GM12878 (cell line): ENCODE data around the gene CFAP410. TPM values are rescaled to one million over a fixed set of nuclear protein-coding genes. Genes with fewer than 3 reads are reported as not detected.

Source experiments
- ATAC-seq: fragments of 200-7000 bp; cut with Tn5 transposase; 3 replicates; pipeline ENCODE4 v1.9.1; 2020; ENCODE audit warnings: mild to moderate bottlenecking, moderate library complexity
- BruUV-seq: library from RNA; stranded (reverse); fragments of 400-500 nt; replicated peaks from 2 replicates; lab custom pipeline; 2021; lab: Mats Ljungman, UMichigan
- CTCF ChIA-PET: fragments of 300-600 bp; sonication (Branson Sonifier 250); formaldehyde crosslinking; extraction: SDS; loops from one replicate; lab custom pipeline; 2021; ENCODE audit warnings: inconsistent platforms; lab: Yijun Ruan, JAX
- POLR2A ChIA-PET: fragments of 350-600 bp; formaldehyde crosslinking; extraction: SDS; loops from one replicate; lab custom pipeline; 2021; ENCODE audit warnings: inconsistent platforms; lab: Charles Lee
- RAD21 ChIA-PET: fragments of 300-600 bp; sonication (Branson Sonifier 250); formaldehyde crosslinking; loops from one replicate; lab custom pipeline; 2023; ENCODE audit warnings: antibody characterized with exemption; ENCODE audit not compliant: unreplicated experiment; lab: Charles Lee
- SMC1A ChIA-PET: fragments of 300-600 bp; sonication (Branson Sonifier 250); formaldehyde crosslinking; loops from one replicate; lab custom pipeline; 2023; ENCODE audit not compliant: unreplicated experiment, uncharacterized antibody; lab: Charles Lee
- DNase-seq: peaks from one replicate; pipeline ENCODE4 v3.0.0-alpha.2; 2011; ENCODE audit warnings: low read depth, low spot score
- FAIRE-seq: peaks from 3 replicates; lab custom pipeline; 2011; peaks lifted over from hg19 to GRCh38; lab: Jason Lieb, UNC
- H2AFZ ChIP-seq: 2 replicates; pipeline ENCODE4 v1.6.0; 2011; ENCODE audit warnings: low read depth, low read length, control low read depth; ENCODE audit not compliant: control insufficient read depth
- H3K27ac ChIP-seq: 2 replicates; pipeline ENCODE4 v1.5.1; 2011; ENCODE audit warnings: control low read depth; ENCODE audit not compliant: control insufficient read depth, insufficient read depth
- H3K27me3 ChIP-seq, 2 experiments: replicated peaks in 1 of 2; 2 replicates each; pipeline versions ENCODE4 v1.6.0 to v1.6.1; 2011; ENCODE audit warnings: low read length in 1 of 2; ENCODE audit not compliant: control insufficient read depth in 2 of 2, insufficient read depth in 2 of 2
- H3K36me3 ChIP-seq, 2 experiments: 2 replicates each; pipeline ENCODE4 v1.5.1; 2011; ENCODE audit warnings: low read length in 1 of 2; ENCODE audit not compliant: control insufficient read depth in 2 of 2, insufficient read depth in 2 of 2
- H3K4me1 ChIP-seq: 2 replicates; pipeline ENCODE4 v1.6.1; 2011; ENCODE audit warnings: mild to moderate bottlenecking, low read length, moderate library complexity, mixed read lengths; ENCODE audit not compliant: control insufficient read depth, insufficient read depth
- H3K4me2 ChIP-seq: 2 replicates; pipeline ENCODE4 v1.6.0; 2011; ENCODE audit warnings: control low read depth; ENCODE audit not compliant: control insufficient read depth, insufficient read depth
- H3K4me3 ChIP-seq: fragments of 200-600 bp; sonication (generic); 2 replicates; pipeline ENCODE4 v1.5.1; 2016
- H3K79me2 ChIP-seq: 2 replicates; pipeline ENCODE4 v1.6.0; 2011; ENCODE audit warnings: low read length; ENCODE audit not compliant: control insufficient read depth, insufficient read depth
- H3K9ac ChIP-seq: 2 replicates; pipeline ENCODE4 v1.8.0; 2011; ENCODE audit warnings: low read length, control low read depth, mixed read lengths; ENCODE audit not compliant: control insufficient read depth, insufficient read depth
- H3K9me3 ChIP-seq: replicated peaks from 3 replicates; pipeline ENCODE4 v1.5.1; 2011; ENCODE audit warnings: mild to moderate bottlenecking, low read length; ENCODE audit not compliant: control insufficient read depth, insufficient read depth
- H4K20me1 ChIP-seq: 2 replicates; pipeline ENCODE4 v1.6.0; 2011; ENCODE audit not compliant: control insufficient read depth, insufficient read depth
- ASH2L ChIP-seq: fragments of 300-600, 200-600 bp; sonication (generic); IDR thresholded peaks from 2 replicates; pipeline ENCODE4 v1.6.1; 2017; ENCODE audit warnings: low read depth, mild to moderate bottlenecking, borderline replicate concordance
- BCL11A ChIP-seq: IDR thresholded peaks from 2 replicates; pipeline ENCODE4 v1.6.1; 2011; ENCODE audit warnings: low read depth, low read length
- BRCA1 ChIP-seq: IDR thresholded peaks from 2 replicates; pipeline ENCODE4 v1.6.1; 2011; ENCODE audit warnings: low read depth, low read length, improper control_type of control experiment
- CEBPB ChIP-seq, 2 experiments: fragments of 150-350 bp in 1 of 2; IDR thresholded peaks; 2 replicates each; pipeline ENCODE4 v1.6.1; 2012 to 2014; ENCODE audit warnings: low read depth in 2 of 2, low read length in 2 of 2, borderline replicate concordance in 1 of 2, inconsistent platforms in 1 of 2
- CREM ChIP-seq: IDR thresholded peaks from 2 replicates; pipeline ENCODE4 v1.6.1; 2014; ENCODE audit warnings: antibody characterized with exemption, low read depth
- EED ChIP-seq: sonication (generic); IDR thresholded peaks from 2 replicates; pipeline ENCODE4 v1.6.1; 2016; ENCODE audit warnings: antibody characterized with exemption, low read depth
- EGR1 ChIP-seq, 2 experiments: IDR thresholded peaks; 1 replicate in 1 of 2; 2 replicates in 1 of 2; pipeline ENCODE4 v1.6.1; 2011 to 2012; ENCODE audit warnings: low read depth in 2 of 2, low read length in 2 of 2, borderline replicate concordance in 1 of 2, mild to moderate bottlenecking in 1 of 2, moderate library complexity in 1 of 2
- EP300 ChIP-seq, 2 experiments: fragments of 150-350 bp in 1 of 2; IDR thresholded peaks; 2 replicates each; pipeline ENCODE4 v1.6.1; 2011 to 2012; ENCODE audit warnings: low read depth in 2 of 2, low read length in 2 of 2, borderline replicate concordance in 1 of 2, improper control_type of control experiment in 1 of 2, inconsistent platforms in 1 of 2; ENCODE audit not compliant: control insufficient read depth in 1 of 2
- EZH2 ChIP-seq: IDR thresholded peaks from 2 replicates; pipeline ENCODE4 v1.6.1; 2012; ENCODE audit warnings: low read depth, mild to moderate bottlenecking, control low read depth, inconsistent platforms, low read length, borderline replicate concordance; ENCODE audit not compliant: control insufficient read depth
- GABPA ChIP-seq: IDR thresholded peaks from 2 replicates; pipeline ENCODE4 v1.6.1; 2014; ENCODE audit warnings: antibody characterized with exemption, low read depth, mild to moderate bottlenecking, inconsistent platforms
- HDGF ChIP-seq: fragments of 450-650 bp; IDR thresholded peaks from 2 replicates; pipeline ENCODE4 v1.6.1; 2016; ENCODE audit warnings: antibody characterized with exemption
- IRF4 ChIP-seq: IDR thresholded peaks from 2 replicates; pipeline ENCODE4 v1.6.1; 2011; ENCODE audit warnings: low read depth, low read length
- KLF5 ChIP-seq: fragments of 450-650 bp; IDR thresholded peaks from 2 replicates; pipeline ENCODE4 v1.6.1; 2014; ENCODE audit warnings: mild to moderate bottlenecking; ENCODE audit not compliant: partially characterized antibody
- MTA2 ChIP-seq: fragments of 450-650 bp; IDR thresholded peaks from 2 replicates; pipeline ENCODE4 v1.6.1; 2016; ENCODE audit warnings: low read depth, mild to moderate bottlenecking, moderate library complexity
- MXI1 ChIP-seq: fragments of 150-350 bp; IDR thresholded peaks from 2 replicates; pipeline ENCODE4 v1.6.1; 2011; ENCODE audit warnings: low read depth, mild to moderate bottlenecking, inconsistent platforms, low read length, improper control_type of control experiment
- NR2C1 ChIP-seq: fragments of 450-650 bp; IDR thresholded peaks from 2 replicates; pipeline ENCODE4 v1.6.1; 2017; ENCODE audit warnings: antibody characterized with exemption, mild to moderate bottlenecking, moderate library complexity
- NRF1 ChIP-seq: conservative IDR thresholded peaks from 2 replicates; pipeline ENCODE4 v1.6.1; 2011; ENCODE audit warnings: mild to moderate bottlenecking, low read depth, low read length, improper control_type of control experiment
- PAX5 ChIP-seq: IDR thresholded peaks from 2 replicates; pipeline ENCODE4 v1.6.1; 2011; ENCODE audit warnings: low read depth, low read length, borderline replicate concordance
- RAD21 ChIP-seq: IDR thresholded peaks from 2 replicates; pipeline ENCODE4 v1.6.1; 2011; ENCODE audit warnings: mild to moderate bottlenecking, low read depth, low read length, moderate library complexity; ENCODE audit not compliant: insufficient read depth
- RELB ChIP-seq: fragments of 450-650 bp; IDR thresholded peaks from 2 replicates; pipeline ENCODE4 v1.6.1; 2017; ENCODE audit warnings: low read depth, mild to moderate bottlenecking, moderate library complexity
- SIX5 ChIP-seq: IDR thresholded peaks from 2 replicates; pipeline ENCODE4 v1.6.1; 2011; ENCODE audit warnings: mild to moderate bottlenecking, low read depth, low read length, moderate library complexity; ENCODE audit not compliant: severe bottlenecking
- SMC3 ChIP-seq: IDR thresholded peaks from 2 replicates; pipeline ENCODE4 v1.6.1; 2011; ENCODE audit warnings: low read length, improper control_type of control experiment, borderline replicate concordance
- SUZ12 ChIP-seq: fragments of 200-600 bp; sonication (generic); IDR thresholded peaks from one replicate; pipeline ENCODE4 v1.6.1; 2018; ENCODE audit warnings: antibody characterized with exemption, mild to moderate bottlenecking; ENCODE audit not compliant: unreplicated experiment
- TCF12 ChIP-seq: IDR thresholded peaks from 2 replicates; pipeline ENCODE4 v1.6.1; 2011; ENCODE audit warnings: low read depth, mild to moderate bottlenecking, low read length
- YBX1 ChIP-seq: fragments of 450-650 bp; IDR thresholded peaks from 2 replicates; pipeline ENCODE4 v1.6.1; 2016; ENCODE audit warnings: antibody characterized with exemption
- WGBS: methylation state at CpG from one replicate; pipeline ENCODE4 v1.1.6; 2016; ENCODE audit warnings: low lambda C conversion rate; ENCODE audit not compliant: insufficient replicate concordance, insufficient coverage; ENCODE audit errors: missing lambda C conversion rate; 5-methylcytosine and 5-hydroxymethylcytosine counted together
- in situ Hi-C: fragments of 300-500 bp; cut with MboI; formaldehyde crosslinking; loops from 9 replicates; pipeline ENCODE4 v1.14.3; 2018; ENCODE audit warnings: mixed read lengths
- intact Hi-C: fragments of 100-400 bp; cut with micrococcal nuclease; formaldehyde crosslinking; loops from one replicate; pipeline ENCODE4 v1.14.2; 2022; ENCODE audit not compliant: unreplicated experiment
- polyA plus RNA-seq, 11 experiments: library from polyadenylated mRNA; depleted of rRNA in 4 of 11; unstranded in 6 of 11; stranded (reverse) in 5 of 11; fragments of >200 nt; fragmentation: Nextera tagmentation in 4 of 11; fragmentation: Illumina TruSeq in 1 of 11; extraction: Ambion mirVana in 4 of 11; extraction: Trizol in 1 of 11; gene quantifications; 1 replicate in 1 of 11; 2 replicates in 10 of 11; pipeline versions ENCODE4 v1.2.1 to v1.2.3, GENCODE V29; 2011 to 2016; ENCODE audit warnings: inconsistent platforms in 2 of 11, missing spikeins in 2 of 11, low read depth in 1 of 11
- total RNA-seq, 4 experiments: library from RNA; depleted of rRNA in 3 of 4; stranded (reverse); fragments of >200 nt in 3 of 4; fragmentation: Illumina TruSeq in 1 of 4; extraction: Trizol in 1 of 4; gene quantifications; 2 replicates each; pipeline versions ENCODE4 v1.2.1 to v1.2.3, GENCODE V29; 2013 to 2021

CFAP410 gene
- total and polyA plus RNA-seq, 10 of the 15 experiments (the other 5 are each of a cell fraction or from before 2014, with no cell fraction given), result 0.14 to 24.8 (median 11.3) TPM

- no peaks in the 10 kb centered on the region for H4K20me1 ChIP-seq
- H3K9ac ChIP-seq, result no peak overlapping the region
- no peaks in the 10 kb centered on the region for H3K27me3 ChIP-seq
- no TSS peak for BruUV-seq
- ChIA-PET CTCF (interaction anchor here (0.5 to 1.0 kb wide), 3 partner anchors 9 to 631 kb away, joined by 3 read pairs; no protein-coding TSS in a partner anchor), RAD21 (interaction anchor here (1.0 to 3.0 kb wide), 4 partner anchors 9 to 43 kb away, joined by 3 to 27 read pairs (median 7); partner anchors contain the start of gene CFAP410), POLR2A (interaction anchor here (0.7 to 1.4 kb wide), 3 partner anchors 8 to 25 kb away, joined by 3 to 5 read pairs (median 3); no protein-coding TSS in a partner anchor), SMC1A (interaction anchor here (0.8 to 2.8 kb wide), 3 partner anchors 9 to 46 kb away, joined by 3 to 11 read pairs (median 3); no protein-coding TSS in a partner anchor)
- peaks cover 15% of the 10 kb centered on the region for H3K79me2 ChIP-seq
- peak overlapping the region; percentile 1; the same call in 1 of the 2 replicates for H2AFZ ChIP-seq
- FAIRE-seq (no peak), DNase-seq (no peak), ATAC-seq (peak; percentile 24)
- intact Hi-C loops, result no loop called here
- H3K27ac ChIP-seq, result peak overlapping the region; percentile 4; the same call in 1 of the 2 replicates
- peak overlapping the region; percentile 30; the same call in 1 of the 2 replicates for H3K4me2 ChIP-seq
- H3K4me1 ChIP-seq, result peaks cover 36% of the 10 kb centered on the region
- in situ Hi-C loops, result no loop called here
- WGBS, result 30% methylated on average over 10 of the region's 10 CpGs
- no peak overlapping the region for H3K4me3 ChIP-seq
- no peaks in the 10 kb centered on the region for H3K9me3 ChIP-seq
- H3K36me3 ChIP-seq, result no peaks in the 10 kb centered on the region
- TF ChIP-seq EZH2 (no peak), RAD21 (peak; percentile 27; the same call in 1 of the 2 replicates), HDGF (no peak), CREM (no peak), BRCA1 (no peak), PAX5 (no peak), MXI1 (no peak), NRF1 (no peak), EGR1 (IDR thresholded peaks at IDR 0.05; ENCODE audit: borderline replicate concordance in 1 of 2, low read depth in 2 of 2, low read length in 2 of 2) (0 out of 3 replicates have a peak, but pooled peaks of 1 of the 2 experiments have one; percentile 32), MTA2 (peak; percentile 31; the same call in 1 of the 2 replicates), SUZ12 (no peak), NR2C1 (no peak), YBX1 (no peak), ASH2L (no peak), EED (peak; percentile 64; the same call in 1 of the 2 replicates), EP300 (IDR thresholded peaks at IDR 0.05; ENCODE audit: borderline replicate concordance in 1 of 2, control insufficient read depth in 1 of 2, low read depth in 2 of 2, low read length in 2 of 2) (no peak), BCL11A (no peak), CEBPB (IDR thresholded peaks at IDR 0.05; ENCODE audit: borderline replicate concordance in 1 of 2, low read depth in 2 of 2, low read length in 2 of 2) (no peak), IRF4 (no peak), TCF12 (no peak), KLF5 (no peak), GABPA (no peak), SMC3 (no peak), SIX5 (no peak), RELB (peak; percentile 76; the same call in 1 of the 2 replicates)
These were observed 43.5 kb downstream of the CFAP410 start for GRCh38 chr21:44295646-44296045.
